ENCODE data around the gene NDRG2. TPM values are rescaled to one million over a fixed set of nuclear protein-coding genes. Genes with fewer than 3 reads are reported as not detected.

NDRG2 gene
- total RNA-seq: 0.69 TPM in 1 of 2 replicates, not detected in the other

DNA sequence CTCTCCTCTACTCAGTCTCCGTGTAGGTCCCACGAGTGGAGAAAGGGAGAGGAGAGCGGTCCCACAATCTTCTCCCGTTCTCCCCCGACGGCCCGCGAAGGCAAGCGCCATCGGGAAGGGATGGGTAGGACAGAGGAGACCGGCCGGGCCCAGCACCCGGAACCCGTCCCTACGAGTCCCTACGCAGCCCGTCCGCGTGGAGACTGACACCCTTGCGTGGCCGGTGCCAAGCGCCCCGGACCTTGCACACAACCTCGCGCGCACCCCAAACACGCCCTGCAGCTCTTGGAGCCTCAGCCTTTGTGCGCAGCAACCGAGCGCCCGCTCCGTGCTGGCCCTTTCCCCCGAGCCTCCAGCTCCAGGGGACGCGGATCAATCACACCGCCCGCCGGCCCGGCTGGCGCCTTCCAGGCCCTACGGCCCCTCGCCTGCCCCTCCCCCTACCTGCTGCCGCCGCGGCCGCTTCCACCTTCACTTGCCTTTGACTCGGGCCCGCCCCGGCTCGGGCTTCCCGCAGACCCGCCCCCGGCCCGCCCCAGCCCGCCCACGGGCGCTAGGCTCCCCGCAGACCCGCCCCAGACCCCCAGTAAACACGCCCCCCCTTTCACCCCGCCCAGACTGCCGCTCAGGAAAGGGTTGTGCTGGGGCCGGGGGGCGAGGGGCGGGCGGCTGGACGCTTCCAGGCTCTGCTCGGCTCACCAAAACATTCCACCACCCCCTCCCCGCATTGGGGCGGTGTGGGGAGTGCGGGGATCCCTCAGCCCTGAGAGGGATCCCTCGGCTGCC is at the start of gene NDRG2:
Gene NDRG2 (minus strand): TSS at position 477 of the 786 bp plus-strand sequence. CDS start 1,746 bp downstream, outside the sequence.

DNA sequence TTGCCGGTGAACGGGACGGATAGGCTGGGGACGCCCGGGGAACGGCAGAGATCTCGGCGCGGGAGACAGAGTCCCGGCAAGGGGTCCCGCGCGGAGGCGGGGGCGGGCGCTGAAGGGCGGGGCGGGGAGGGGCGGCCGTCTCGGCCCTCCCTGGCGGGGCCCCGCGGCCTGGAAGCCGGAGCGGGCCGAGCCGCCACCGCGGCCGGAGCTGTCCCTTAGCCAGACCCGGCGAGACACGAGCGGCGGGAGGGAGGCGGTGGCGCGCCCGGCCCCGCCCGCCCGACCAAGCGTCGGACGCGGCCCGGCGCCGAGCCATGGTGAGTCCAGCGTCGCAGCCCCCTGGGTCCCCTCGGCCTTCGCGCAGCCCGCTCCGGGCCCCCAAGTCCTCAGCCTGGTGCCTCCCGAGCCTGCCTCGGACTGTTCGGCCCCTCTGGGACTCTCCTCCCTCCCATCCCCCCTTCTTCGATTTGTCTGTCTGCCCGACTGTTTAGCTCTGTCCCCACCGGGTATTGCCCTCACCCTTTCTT is 45.3 kb upstream of the NDRG2 start, which contains the start of gene ARHGEF40:
Gene ARHGEF40 (plus strand): TSS at position 222 of the 527 bp plus-strand sequence. CDS start 93 bp downstream, at position 315.

DNA sequence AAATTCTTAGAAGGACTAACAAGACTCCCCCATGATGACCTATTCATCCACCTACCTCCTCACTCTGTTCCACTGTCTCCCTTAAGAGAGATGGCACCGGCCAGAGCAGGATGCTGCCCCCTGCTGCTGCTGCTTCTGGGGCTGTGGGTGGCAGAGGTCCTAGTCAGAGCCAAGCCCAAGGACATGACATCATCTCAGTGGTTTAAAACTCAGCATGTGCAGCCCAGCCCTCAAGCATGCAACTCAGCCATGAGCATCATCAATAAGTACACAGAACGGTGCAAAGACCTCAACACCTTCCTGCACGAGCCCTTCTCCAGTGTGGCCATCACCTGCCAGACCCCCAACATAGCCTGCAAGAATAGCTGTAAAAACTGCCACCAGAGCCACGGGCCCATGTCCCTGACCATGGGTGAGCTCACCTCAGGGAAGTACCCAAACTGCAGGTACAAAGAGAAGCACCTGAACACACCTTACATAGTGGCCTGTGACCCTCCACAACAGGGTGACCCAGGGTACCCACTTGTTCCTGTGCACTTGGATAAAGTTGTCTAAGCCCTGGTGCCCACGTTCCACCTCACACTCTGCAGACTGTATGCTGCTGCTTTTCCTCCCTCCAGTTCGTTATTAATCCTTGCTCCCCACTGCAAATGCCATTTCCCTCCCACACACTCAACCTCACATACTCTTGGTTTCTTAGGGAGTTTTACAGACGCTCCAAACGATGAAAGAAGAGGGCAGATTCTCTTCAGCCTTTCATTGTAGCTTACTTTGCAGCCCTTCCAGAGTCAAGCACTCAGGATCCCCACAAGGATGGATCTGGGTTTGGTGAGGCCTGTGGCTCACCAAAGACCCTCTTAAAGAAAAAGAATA is 33.2 kb upstream of the NDRG2 start, which contains the start of gene RNASE8:
Gene RNASE8 (plus strand): TSS at position 20 of the 873 bp plus-strand sequence. CDS start 71 bp downstream, at position 91.

DNA sequence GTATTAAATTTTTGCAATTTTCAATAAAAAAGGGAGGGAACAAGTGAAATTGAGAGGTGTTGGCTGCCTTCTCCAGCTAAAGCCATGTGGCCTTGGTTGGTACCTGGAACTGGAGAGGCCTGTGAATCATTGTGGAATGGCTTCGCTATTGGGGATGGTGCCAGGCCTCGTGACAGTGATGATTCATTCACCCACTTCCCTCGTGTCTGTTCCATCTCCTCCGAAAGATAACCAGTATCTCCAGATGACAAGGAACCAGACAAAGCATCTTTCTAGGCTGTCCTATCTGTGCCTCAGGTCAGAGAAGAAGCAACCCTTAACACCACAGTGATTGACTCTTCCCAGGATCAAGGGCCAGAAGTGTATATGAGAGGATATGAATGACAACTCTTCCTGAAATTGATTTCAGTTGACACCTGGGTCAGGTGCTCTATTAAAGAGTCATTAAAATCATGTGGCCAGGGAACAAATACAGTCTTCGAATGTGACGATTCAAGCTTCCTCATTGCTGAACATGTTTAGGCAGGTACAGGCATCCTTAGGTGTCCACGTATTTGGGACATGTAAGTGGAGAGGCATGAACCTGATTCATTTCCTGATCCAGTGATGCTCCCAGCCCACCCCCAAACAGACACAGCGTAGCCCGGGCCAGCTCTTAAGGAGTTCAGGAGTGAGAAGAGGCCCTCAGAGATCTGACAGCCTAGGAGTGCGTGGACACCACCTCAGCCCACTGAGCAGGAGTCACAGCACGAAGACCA is 17.0 kb upstream of the NDRG2 start, which contains the start of gene RNASE7:
Gene RNASE7 (plus strand): TSS at position 687 of the 758 bp plus-strand sequence. CDS start 631 bp downstream, outside the sequence.

DNA sequence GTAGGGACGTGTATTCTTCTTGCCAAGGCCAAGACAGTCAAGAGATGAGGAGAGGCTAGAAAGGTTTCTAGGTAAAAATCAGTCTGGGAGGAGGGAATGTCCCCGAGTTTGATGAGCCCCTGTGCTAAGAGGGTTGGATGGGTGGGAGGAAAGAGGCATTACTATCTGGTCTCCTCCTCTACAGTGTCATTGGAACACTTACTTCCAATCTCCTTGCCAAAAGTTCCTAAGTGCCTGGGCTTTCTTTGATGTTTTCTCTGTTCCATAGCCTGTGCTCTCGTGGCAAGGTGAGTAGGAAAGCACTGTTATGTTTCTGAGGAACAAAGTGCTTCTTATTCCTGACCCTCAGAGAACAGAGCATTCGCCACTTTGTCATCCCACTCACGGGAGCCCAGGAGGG is 9.8 kb upstream of the NDRG2 start, which contains the start of gene RNASE13:
Gene RNASE13 (minus strand): TSS at position 101 of the 400 bp plus-strand sequence. CDS start 519 bp downstream, outside the sequence.

DNA sequence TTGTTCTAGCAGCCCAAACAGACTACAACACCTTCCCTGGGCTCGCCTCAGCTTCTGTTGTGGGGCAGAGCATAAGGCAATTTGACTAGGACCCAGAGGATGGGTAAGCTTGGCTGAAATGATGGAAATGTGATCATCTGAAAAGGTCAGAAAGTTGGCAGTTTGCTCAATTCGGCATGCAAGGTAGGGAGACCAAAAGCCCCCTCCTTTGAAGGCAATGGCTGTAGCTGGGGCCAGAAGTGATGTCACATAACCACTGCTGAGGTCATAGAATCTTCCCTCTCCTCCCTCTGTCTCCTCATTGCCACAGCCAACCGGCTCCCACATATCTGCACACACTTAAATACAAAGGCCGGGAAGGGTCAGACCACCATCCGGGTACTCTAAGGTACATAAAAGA is 5.1 kb upstream of the NDRG2 start, which contains the start of gene TPPP2:
Gene TPPP2 (plus strand): TSS at position 301 of the 400 bp plus-strand sequence. CDS start 365 bp downstream, outside the sequence.

DNA sequence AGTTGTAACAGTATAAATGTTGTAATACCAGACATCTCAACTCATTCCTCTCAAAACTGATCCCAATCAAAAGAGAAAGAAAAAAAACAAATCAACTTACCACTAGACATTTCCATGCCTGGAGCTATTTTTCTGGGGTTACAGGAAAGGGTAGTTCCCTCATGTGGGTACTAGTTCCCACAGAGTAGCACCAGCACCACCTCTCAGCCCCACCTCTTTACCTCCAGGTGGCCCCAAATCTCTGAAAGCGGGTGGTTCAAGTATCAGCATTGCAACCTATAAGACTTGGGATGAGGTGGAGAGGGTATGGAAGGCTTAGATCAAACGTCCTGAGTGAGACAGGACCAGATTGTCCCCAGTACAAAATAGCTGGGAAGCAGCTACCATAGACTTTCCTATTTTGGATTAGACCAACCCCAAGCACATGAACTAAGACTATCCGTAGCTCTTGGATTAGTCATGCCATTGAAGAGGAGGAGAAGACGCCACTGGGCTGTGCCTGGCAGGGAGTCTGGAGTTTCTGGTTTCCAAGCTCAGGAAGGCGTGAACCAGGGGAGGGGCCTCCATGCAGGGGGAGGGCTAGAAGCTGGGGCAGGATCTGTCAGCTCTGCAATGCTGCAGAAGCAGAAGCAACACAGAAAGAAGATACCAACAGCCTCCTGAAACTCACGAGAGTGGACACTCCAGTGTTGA is 26.0 kb downstream of the NDRG2 start, which contains the start of gene SLC39A2:
Gene SLC39A2 (plus strand): TSS at position 620 of the 693 bp plus-strand sequence. CDS start 154 bp downstream, outside the sequence.

DNA sequence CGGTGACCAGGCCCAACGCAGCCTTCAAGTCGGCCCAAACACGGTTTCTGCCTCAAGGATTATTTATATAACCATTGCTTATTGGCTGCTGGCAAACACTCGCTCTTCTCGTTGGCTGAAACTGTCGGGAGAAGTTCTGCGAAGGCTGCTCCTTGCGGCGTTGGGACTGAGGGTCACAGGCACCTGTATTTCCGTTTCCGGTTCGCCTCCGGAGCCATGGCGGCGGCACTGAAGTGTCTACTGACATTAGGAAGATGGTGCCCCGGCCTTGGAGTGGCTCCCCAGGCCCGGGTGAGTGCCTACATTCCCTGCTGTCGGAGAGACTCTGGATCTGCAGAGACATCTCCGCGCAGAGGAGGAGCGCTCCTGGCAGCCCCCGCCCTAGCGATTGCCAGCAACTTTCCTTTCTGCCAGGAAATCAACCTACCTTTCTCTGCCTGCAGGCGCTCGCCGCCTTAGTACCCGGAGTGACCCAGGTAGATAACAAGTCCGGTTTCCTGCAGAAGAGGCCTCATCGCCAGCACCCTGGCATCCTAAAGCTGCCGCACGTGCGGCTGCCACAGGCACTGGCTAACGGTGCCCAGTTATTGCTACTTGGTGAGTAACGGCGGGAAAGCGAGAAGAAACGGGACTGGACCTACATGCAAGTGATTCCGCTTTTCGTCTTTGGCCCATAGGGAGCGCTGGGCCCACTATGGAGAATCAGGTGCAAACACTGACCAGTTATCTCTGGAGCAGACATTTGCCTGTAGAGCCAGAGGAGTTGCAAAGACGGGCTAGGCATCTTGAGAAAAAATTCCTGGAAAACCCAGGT is 34.9 kb downstream of the NDRG2 start, which contains the start of gene METTL17:
Gene METTL17 (plus strand): TSS at position 194 of the 814 bp plus-strand sequence. CDS start 23 bp downstream, at position 217.

Other genes with a start within 250 kb of the NDRG2 start
- not detected in 2 replicates for gene RNASE6, start 243.8 kb downstream of the NDRG2 start, total RNA-seq
- 182 and 221 TPM in 2 replicates for gene RNASE1, start 222.2 kb downstream of the NDRG2 start, total RNA-seq
- gene RNASE3, start 133.7 kb downstream of the NDRG2 start, total RNA-seq: not detected in 2 replicates
- not detected in 2 replicates for gene RNASE2, start 69.6 kb downstream of the NDRG2 start, total RNA-seq
- gene METTL17, start 35.1 kb downstream of the NDRG2 start, total RNA-seq: 52.3 TPM in 2 replicates
- gene SLC39A2, start 25.8 kb downstream of the NDRG2 start, total RNA-seq: not detected in 2 replicates
- not detected in 2 replicates for gene TPPP2, start 5.2 kb upstream of the NDRG2 start, total RNA-seq
- gene RNASE13, start 9.7 kb upstream of the NDRG2 start, total RNA-seq: not detected in 2 replicates
- not detected in 2 replicates for gene RNASE7, start 17.3 kb upstream of the NDRG2 start, total RNA-seq
- not detected in 2 replicates for gene RNASE8, start 32.8 kb upstream of the NDRG2 start, total RNA-seq
- gene ARHGEF40, start 45.2 kb upstream of the NDRG2 start, total RNA-seq: 4.5 and 6.0 TPM in 2 replicates
- gene ZNF219, start 73.6 kb upstream of the NDRG2 start, total RNA-seq: 7.1 and 14.8 TPM in 2 replicates
- not detected in 2 replicates for gene TMEM253, start 76.0 kb upstream of the NDRG2 start, total RNA-seq
- gene OR5AU1, start 131.0 kb upstream of the NDRG2 start, total RNA-seq: not detected in 2 replicates
- gene HNRNPC, start 244.4 kb upstream of the NDRG2 start, total RNA-seq: 903 and 941 TPM in 2 replicates